ENCODE measurements around the gene DCDC1.

DNA sequence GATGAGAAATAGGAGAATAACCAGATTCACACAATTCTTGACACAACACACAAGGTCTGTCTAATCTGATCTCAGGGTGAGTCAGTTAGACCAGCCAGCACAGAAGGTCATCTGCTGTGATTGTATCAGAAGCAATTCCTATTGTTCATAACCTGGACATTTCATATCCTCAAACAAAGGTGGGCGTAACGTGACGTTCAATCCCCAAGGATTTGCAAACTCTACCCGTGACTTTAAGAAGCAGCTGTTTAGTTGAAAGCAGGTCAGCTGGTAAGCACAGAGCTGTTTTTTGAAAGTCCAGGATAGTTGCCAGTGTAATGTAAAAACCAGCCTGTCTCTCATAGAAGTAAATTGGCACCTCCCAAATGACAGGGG lies 385.1 kb downstream of the DCDC1 start:
- TF ChIP-seq EZH2 (IDR thresholded peaks at IDR 0.05; ENCODE audit: low read depth) (no peak), CTCF (conservative IDR thresholded peaks at IDR 0.05) (no peak)
